Activated CD8-positive, alpha-beta memory T cell treated with anti-CD3 and anti-CD28 coated beads, Interleukin-2, amount 50 U/mL, for 1 hour (primary cell): Measurements from ENCODE around the gene KCNT2.

Experiments used
- DNase-seq: peaks from one replicate; pipeline ENCODE4 v3.0.0-alpha.2; 2020; ENCODE audit errors: extremely low read depth

KCNT2 gene

DNA sequence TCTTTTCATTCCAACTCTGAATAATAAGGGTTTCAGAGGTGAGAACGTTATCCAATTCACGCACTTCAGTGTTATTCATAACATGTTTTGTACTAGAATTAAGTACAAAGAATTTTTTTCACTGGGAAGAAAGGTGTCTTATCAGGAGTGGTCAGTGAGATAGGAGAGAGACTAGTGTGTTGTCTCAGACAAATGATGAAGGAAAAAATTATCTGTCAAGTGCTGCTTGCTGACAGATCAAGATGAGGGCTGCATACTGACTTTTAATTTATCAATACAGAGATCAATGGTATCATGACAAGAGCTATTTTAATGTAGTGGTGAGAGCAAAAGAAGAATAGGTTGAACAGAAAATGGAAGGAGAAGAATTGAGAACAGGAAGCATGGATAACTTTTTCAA lies 402.4 kb downstream of the KCNT2 start:
- no peak for DNase-seq

DNA sequence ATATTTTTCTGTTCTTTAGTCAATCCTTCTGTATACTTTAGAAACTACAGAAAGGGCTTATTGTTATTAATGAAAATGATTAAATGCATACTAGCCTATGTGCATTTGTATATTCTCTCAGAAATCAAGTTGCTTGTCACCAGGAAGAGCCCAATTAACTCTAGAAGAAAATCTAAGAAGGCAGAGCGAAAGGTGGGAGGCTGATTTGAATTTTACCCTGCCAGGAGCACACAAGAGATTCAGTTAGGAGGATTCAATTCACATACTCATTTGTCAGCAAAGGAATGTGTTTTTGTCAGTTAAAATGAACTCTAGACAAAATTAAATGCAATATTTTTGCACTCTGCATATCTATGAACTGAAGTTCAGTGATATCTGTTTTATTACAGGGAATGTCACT lies 411.8 kb downstream of the KCNT2 start:
- no peak for DNase-seq

DNA sequence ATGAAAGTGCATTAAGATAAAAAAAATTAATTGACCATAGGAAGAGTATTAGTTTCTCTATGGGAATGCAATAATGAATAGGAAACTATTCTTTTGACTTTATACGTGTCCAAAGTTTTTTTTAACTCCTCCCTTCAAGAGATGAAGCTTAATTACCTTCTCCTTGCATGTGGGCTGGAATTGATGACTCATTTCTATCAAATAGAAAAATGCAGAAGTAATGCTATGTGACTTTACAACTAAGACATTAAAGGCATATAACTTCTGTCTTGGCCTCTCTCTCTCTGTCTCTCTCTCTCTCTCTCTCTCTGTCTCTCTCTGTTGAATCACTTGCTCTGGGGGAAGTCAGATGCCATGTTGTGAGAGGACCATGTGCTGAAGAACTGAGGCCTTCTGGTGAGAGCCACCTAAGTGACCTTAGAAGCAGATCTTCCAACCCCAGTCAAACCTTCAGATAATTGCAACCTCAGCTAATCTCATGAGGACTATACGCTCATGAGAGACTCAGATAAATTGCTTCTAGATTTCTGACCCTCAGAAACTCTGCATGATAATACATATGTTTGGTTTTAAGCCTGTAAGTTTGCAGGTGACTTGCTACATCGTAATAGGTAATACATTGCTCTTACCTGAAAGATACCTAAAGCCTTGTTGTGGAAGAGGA lies 414.2 kb downstream of the KCNT2 start:
- DNase-seq: no peak

DNA sequence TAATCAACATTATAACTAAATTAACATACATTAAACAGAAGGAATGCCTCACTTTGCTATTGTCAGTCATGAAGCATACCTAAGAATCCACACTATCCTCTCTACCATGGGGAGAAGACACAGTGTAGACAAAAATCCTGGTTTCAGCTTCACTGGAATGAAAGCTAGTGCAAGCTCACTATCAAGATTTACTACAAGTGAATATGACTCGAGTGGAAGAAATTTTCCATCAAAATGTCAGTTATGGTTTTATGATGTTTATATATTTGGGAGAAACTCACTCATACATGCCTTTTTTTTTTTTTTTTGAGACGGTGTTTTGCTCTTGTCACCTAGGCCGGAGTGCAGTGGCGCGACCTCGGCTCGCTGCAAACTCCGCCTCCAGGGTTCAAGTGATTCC lies 424.3 kb downstream of the KCNT2 start:
- no peak for DNase-seq

DNA sequence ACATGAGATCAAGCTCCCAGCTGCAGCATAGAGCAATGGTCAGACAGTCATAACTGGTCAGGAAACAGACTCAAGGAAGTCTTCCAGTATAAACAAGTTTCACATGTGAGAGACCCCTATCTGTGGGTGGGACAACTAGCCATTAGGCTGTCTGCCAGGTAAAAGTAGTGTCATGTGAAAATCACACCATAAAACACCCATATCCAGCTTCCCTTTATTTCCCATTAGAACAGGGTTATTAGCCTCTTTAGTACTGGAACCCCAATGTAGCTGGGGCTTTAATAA lies 426.7 kb downstream of the KCNT2 start:
- DNase-seq: no peak

DNA sequence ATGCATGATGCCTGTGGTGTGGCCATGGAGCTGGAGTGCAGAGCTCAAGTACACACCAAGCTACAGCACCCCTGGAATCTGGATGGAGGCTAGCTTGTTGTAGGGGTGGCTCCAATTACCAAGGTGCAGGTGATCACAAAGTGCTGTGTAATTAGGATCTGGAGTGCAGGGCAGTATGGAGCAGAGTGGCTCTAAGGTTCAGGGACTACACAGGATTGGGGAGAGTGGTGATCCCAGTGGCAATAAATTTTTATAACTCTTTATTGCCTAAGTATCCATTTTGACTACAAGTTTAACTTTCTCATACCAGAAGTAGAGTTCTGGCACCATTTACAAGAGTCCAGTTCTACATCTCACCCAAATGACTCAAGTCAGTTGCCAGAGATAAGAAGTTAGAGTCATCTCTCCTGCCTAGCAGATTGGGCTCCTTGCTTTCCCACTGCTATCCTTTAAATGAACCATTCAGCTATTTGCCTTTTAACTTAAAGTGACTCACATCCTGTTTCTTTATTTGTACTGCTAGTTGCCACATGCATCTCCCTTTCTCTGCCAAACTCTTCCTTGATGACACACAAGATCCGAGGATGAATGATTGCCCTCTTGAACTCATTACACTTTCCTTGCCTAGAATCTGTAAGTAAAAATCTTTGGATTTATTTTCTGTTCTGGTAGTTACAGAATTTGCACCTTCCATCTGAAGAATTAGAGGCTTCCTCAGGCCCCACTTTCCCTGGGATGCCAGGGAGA lies 427.2 kb downstream of the KCNT2 start:
- no peak for DNase-seq

DNA sequence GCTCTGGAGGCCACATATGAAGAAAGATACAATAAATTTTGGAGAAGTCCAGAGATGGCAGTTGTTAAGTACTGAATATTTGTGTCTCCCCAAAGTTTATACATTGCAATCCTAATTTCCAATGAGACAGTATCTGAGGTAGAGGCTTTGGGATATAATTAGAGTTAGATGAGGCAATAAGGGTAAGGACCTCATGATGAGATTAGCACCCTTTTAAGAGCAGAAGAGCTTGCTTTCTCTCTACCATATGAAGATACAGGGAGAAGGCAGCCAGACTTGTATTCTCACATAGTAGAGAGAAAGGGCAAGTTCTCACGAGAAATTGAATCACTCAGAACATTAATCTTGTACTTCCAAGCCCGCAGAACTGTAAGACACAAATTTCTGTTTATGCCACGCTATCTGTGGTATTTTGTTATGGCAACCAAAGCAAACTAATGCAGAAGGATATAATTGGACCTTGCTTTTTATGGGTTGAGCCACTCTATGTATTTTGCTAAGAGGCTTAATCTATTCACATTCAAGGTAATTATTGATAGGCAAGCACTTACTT lies 430.1 kb downstream of the KCNT2 start:
- no peak for DNase-seq
